Activated T-helper 9 cell treated with anti-CD3 and anti-CD28 coated beads, Interleukin-2, amount 50 U/mL, for 16 hours (primary cell): ENCODE measurements around the gene PCDHA1.
"Not testable (repeated sequence)": the region's sequence is repeated elsewhere in the genome, so short reads cannot be mapped to it uniquely, and the experiment has no call there.

ENCODE experiments used
- DNase-seq: peaks from one replicate; pipeline ENCODE4 v3.0.0-alpha.2; 2020; ENCODE audit warnings: low read depth

Gene PCDHA1

DNA sequence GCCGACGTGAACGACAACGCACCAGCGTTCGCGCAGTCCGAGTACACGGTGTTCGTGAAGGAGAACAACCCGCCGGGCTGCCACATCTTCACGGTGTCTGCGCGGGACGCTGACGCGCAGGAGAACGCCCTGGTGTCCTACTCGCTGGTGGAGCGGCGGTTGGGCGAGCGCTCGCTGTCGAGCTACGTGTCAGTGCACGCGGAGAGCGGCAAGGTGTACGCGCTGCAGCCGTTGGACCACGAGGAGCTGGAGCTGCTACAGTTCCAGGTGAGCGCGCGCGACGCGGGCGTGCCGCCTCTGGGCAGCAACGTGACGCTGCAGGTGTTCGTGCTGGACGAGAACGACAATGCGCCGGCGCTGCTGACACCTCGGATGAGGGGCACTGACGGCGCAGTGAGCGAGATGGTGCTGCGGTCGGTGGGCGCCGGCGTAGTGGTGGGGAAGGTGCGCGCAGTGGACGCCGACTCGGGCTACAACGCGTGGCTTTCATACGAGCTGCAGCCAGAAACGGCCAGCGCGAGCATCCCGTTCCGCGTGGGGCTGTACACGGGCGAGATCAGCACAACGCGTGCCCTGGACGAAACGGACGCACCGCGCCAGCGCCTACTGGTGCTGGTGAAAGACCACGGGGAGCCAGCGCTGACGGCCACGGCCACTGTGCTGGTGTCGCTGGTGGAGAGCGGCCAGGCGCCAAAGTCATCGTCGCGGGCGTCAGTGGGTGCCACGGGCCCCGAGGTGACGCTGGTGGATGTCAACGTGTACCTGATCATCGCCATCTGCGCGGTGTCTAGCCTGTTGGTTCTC lies 64.1 kb downstream of the PCDHA1 start:
- DNase-seq: not testable (repeated sequence)

DNA sequence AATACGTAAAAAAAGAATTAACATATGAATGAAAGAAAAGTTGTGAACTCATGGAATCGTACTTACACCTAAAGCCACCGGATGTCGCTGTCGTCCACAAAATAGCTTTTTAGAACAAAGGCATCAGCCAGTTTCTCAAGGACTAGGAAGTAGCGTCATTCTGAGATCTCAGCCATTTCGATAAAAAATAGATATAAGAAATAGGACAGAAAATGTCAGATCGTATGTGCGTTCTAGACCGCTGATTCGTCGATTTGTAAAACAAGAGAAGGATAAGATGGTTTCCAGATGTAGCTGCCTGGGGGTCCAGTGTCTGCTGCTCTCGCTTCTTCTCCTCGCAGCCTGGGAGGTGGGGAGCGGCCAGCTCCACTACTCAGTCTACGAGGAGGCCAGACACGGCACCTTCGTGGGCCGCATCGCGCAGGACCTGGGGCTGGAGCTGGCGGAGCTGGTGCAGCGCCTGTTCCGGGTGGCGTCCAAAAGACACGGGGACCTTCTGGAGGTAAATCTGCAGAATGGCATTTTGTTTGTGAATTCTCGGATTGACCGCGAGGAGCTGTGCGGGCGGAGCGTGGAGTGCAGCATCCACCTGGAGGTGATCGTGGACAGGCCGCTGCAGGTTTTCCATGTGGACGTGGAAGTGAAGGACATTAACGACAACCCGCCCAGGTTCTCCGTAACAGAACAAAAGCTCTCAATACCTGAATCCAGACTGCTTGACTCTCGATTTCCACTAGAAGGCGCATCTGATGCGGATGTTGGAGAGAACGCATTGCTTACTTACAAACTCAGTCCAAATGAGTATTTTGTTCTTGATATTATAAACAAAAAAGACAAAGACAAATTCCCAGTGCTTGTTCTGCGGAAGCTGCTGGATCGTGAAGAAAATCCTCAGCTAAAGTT lies 70.1 kb downstream of the PCDHA1 start, which contains the start of gene PCDHA10:
PCDHA10 (plus strand) TSS at position 126 of the 903 bp plus-strand sequence; CDS start at position 278, 152 bp downstream.
- no peak for DNase-seq

DNA sequence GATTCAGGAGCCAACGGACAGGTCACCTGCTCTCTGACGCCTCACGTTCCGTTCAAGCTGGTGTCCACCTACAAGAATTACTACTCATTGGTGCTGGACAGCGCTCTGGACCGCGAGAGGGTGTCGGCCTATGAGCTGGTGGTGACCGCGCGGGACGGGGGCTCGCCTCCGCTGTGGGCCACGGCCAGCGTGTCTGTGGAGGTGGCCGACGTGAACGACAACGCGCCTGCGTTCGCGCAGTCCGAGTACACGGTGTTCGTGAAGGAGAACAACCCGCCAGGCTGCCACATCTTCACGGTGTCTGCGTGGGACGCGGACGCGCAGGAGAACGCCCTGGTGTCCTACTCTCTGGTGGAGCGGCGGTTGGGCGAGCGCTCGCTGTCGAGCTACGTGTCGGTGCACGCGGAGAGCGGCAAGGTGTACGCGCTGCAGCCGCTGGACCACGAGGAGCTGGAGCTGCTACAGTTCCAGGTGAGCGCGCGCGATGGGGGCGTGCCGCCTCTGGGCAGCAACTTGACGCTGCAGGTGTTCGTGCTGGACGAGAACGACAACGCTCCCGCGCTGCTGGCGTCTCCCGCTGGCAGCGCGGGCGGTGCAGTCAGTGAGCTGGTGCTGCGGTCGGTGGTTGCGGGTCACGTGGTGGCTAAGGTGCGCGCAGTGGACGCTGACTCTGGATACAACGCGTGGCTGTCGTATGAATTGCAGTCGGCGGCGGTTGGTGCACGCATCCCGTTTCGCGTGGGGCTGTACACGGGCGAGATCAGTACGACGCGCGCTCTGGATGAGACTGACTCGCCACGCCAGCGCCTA lies 71.4 kb downstream of the PCDHA1 start:
- no peak for DNase-seq

DNA sequence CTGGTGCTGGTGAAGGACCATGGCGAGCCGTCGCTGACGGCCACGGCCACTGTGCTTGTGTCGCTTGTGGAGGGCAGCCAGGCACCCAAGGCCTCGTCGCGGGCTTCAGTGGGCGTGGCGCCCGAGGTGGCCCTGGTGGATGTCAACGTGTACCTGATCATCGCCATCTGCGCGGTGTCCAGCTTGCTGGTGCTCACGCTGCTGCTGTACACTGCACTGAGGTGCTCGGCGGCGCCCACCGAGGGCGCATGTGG lies 72.0 kb downstream of the PCDHA1 start:
- no peak for DNase-seq

DNA sequence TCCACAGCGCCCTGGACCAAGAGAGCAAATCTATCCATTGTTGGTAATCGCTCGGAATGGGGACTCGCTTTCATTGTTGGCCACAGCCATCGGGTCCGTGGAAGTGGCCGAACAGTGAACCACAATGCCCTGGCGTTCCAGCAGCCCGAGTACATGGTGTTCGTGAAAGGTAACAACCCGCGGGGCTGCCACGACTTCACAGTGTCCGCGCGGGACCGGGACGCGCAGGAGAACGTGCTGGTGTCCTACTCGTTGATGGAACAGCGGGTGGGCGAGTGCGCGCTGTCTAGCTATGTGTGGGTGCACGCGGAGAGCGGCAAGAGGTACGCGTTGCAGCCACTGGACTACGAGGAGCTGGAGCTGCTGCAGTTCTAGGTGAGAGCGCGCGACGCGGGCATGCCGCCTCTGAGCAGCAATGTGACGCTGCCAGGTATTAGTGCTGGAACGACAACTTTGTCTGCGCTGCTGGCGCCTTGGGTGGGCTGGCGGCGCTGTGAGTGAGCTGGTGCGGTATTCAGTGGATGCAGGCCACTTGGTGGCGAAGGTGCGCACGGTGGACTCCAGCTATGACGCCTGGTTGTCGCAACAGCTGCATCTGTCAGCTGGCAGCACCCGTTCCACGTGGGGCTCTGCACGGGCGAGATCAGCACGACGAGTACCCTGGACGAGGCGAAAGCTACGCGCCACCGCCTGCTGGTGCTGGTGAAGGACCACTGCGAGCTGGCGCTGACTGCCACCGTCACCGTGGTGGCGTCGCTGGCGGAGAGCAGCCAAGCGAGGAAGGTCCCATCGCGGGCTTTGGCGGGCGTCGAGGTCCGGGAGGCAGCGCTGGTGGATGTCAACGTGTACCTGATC lies 76.7 kb downstream of the PCDHA1 start:
- no peak for DNase-seq

DNA sequence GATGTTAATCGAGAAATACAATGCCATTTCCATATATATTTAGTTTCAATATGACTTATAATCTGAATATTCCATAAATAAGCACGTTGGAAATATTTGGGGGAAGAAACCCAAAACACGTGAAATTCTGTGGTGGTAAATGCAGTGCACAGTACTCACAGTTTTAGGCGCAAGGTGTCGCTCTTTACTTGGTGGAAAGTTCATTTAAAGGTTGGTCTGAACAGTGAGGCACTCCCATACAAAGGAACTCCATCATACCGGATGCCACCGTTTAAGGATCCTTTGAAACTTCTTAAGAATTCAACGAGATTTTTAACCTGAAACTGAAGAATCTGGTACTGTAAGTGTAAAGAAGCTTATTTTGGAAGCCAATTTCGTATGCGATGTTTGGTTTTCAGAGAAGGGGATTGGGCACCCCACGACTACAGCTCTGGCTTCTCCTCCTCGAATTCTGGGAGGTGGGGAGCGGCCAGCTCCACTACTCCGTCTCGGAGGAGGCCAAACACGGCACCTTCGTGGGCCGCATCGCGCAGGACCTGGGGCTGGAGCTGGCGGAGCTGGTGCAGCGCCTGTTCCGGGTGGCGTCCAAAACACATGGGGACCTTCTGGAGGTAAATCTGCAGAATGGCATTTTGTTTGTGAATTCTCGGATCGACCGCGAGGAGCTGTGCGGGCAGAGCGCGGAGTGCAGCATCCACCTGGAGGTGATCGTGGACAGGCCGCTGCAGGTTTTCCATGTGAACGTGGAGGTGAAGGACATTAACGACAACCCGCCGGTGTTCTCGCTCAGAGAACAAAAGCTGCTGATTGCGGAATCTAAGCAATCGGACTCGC lies 83.0 kb downstream of the PCDHA1 start, which contains the start of gene PCDHA11:
PCDHA11 (plus strand) TSS at position 237 of the 834 bp plus-strand sequence; CDS start at position 384, 147 bp downstream.
- DNase-seq: no peak

DNA sequence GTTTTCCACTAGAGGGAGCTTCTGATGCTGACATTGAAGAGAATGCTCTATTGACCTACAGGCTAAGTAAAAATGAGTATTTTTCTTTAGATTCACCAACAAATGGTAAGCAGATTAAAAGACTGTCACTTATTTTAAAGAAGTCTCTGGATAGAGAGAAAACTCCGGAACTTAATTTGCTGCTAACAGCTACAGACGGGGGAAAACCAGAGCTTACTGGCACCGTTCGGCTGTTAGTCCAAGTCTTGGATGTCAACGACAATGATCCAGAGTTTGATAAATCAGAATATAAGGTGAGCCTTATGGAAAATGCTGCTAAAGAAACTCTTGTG lies 83.6 kb downstream of the PCDHA1 start:
- no peak for DNase-seq

DNA sequence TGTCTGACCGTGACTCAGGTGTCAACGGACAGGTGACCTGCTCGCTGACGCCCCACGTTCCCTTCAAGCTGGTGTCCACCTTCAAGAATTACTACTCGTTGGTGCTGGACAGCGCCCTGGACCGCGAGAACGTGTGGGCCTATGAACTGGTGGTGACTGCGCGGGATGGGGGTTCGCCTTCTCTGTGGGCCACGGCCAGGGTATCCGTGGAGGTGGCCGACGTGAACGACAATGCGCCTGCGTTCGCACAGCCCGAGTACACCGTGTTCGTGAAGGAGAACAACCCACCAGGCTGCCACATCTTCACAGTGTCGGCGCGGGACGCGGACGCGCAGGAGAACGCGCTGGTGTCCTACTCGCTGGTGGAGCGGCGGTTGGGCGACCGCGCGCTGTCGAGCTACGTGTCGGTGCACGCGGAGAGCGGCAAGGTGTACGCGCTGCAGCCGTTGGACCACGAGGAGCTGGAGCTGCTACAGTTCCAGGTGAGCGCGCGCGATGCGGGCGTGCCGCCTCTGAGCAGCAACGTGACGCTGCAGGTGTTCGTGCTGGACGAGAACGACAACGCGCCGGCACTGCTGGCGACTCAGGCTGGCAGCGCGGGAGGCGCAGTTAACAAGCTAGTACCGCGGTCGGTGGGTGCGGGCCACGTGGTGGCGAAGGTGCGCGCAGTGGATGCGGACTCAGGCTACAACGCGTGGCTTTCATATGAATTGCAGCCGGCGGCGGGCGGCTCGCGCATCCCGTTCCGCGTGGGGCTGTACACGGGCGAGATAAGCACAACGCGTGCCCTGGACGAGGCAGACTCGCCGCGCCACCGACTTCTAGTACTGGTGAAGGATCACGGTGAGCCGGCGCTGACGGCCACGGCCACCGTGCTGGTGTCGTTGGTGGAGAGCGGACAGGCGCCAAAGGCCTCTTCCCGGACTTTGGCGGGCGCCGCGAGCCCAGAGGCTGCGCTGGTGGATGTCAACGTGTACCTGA lies 84.6 kb downstream of the PCDHA1 start:
- no peak for DNase-seq

DNA sequence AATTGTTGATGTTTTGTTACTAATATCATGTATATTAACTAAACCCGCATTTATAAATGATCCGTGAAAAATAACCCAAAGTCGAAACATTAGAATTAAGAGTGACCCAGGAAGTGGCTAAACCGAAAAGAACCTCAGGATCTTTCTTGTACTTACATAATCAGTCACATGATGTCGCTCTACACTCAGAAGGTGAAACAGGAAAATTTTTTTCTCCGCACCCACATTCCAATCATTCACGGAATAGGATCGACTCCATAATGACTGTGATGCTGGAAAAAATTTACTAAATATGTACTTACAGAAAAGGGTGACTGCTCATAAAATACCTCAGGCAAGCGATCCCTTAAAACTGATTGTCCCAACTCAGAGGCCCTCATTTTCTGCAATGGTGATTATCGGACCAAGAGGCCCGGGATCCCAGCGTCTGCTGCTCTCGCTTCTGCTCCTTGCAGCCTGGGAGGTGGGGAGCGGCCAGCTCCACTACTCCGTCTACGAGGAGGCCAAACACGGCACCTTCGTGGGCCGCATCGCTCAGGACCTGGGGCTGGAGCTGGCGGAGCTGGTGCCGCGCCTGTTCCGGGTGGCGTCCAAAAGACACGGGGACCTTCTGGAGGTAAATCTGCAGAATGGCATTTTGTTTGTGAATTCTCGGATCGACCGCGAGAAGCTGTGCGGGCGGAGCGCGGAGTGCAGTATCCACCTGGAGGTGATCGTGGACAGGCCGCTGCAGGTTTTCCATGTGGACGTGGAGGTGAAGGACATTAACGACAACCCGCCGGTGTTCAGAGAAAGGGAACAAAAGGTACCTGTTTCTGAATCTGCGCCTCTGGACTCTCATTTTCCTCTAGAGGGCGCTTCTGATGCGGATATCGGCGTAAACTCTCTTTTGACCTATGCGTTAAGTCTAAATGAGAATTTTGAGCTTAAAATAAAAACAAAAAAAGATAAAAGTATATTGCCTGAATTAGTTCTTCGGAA lies 89.4 kb downstream of the PCDHA1 start, which contains the start of gene PCDHA12:
PCDHA12 (plus strand) TSS at position 224 of the 981 bp plus-strand sequence; CDS start at position 389, 165 bp downstream.
- DNase-seq: no peak

DNA sequence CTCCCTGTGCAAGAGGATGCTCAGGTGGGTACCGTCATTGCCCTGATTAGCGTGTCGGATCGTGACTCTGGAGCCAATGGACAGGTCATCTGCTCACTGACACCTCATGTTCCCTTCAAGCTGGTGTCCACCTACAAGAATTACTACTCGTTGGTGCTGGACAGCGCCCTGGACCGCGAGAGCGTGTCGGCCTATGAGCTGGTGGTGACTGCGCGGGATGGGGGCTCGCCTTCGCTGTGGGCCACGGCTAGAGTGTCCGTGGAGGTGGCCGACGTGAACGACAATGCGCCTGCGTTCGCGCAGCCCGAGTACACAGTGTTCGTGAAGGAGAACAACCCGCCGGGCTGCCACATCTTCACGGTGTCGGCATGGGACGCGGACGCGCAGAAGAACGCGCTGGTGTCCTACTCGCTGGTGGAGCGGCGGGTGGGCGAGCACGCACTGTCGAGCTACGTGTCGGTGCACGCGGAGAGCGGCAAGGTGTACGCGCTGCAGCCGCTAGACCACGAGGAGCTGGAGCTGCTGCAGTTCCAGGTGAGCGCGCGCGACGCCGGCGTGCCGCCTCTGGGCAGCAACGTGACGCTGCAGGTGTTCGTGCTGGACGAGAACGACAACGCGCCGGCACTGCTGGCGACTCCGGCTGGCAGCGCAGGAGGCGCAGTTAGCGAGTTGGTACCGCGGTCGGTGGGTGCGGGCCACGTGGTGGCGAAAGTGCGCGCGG lies 90.8 kb downstream of the PCDHA1 start:
- DNase-seq: not testable (repeated sequence)

DNA sequence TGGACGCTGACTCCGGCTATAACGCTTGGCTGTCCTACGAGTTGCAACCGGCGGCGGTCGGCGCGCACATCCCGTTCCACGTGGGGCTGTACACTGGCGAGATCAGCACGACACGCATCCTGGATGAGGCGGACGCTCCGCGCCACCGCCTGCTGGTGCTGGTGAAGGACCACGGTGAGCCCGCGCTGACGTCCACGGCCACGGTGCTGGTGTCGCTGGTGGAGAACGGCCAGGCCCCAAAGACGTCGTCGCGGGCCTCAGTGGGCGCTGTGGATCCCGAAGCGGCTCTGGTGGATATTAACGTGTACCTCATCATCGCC lies 91.3 kb downstream of the PCDHA1 start:
- DNase-seq: no peak

DNA sequence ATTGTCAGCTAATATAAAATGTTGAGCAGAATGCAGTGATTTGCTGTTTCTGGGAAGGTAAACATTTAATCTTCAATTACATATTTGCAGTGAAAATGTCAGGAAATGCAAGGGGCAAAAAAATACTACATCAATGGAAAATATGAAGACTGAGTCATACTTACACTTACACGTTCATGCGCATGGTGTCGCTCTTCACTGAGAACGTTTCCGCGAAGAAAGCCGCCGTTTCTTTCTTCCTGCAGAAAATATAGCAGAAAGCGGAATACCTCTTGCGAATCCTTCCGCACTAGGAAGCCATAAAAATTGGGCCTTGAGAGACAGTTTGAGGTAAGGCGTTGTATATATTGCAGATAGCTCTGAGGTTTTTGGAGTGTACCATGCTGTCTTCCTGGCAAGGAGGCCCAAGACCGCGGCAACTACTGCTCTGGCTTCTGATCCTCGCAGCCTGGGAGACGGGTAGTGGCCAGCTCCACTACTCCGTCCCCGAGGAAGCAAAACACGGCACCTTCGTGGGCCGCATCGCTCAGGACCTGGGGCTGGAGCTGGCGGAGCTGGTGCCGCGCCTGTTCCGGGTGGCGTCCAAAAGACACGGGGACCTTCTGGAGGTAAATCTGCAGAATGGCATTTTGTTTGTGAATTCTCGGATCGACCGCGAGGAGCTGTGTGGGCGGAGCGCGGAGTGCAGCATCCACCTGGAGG lies 96.1 kb downstream of the PCDHA1 start, which contains the start of gene PCDHA13:
PCDHA13 (plus strand) TSS at position 236 of the 702 bp plus-strand sequence; CDS start at position 381, 145 bp downstream.
- DNase-seq: no peak

DNA sequence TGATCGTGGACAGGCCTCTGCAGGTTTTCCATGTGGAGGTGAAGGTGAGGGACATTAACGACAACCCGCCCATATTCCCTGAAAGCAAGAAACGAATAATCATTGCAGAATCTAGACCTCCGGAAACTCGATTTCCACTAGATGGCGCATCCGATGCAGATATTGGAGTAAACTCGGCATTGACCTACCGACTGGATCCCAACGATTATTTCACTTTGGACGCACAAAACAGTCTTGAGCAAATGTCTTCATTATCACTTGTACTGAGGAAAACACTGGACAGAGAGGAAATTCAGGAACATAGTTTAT lies 96.6 kb downstream of the PCDHA1 start:
- no peak for DNase-seq

DNA sequence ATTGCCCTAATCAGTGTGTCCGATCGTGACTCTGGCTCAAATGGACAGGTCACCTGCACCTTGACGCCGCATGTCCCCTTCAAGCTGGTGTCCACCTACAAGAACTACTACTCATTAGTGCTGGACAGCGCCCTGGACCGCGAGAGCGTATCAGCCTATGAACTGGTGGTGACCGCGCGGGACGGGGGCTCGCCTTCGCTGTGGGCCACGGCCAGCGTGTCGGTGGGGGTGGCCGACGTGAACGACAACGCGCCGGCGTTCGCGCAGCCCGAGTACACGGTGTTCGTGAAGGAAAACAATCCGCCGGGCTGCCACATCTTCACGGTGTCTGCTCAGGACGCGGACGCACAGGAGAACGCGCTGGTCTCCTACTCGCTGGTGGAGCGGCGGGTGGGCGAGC lies 97.4 kb downstream of the PCDHA1 start:
- no peak for DNase-seq

DNA sequence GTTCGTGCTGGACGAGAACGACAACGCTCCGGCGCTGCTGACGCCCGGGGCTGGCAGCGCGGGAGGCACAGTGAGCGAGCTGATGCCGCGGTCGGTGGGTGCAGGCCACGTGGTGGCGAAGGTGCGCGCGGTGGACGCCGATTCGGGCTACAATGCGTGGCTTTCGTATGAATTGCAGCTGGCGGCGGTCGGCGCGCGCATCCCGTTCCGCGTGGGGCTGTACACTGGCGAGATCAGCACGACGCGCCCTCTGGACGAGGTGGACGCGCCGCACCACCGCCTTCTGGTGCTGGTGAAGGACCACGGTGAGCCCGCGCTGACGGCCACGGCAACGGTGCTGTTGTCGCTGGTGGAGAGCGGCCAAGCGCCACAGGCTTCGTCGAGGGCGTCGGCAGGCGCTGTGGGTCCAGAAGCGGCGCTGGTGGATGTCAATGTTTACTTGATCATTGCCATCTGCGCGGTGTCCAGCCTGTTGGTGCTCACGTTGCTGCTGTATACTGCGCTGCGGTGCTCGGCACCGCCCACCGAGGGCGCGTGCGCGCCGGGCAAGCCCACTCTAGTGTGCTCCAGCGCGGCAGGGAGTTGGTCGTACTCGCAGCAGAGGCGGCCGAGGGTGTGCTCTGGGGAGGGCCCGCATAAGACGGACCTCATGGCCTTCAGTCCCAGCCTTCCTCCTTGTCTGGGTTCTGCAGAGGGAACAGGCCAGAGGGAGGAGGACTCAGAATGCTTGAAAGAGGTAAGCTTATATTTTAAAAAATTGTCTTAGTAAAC lies 98.2 kb downstream of the PCDHA1 start:
- DNase-seq: no peak

DNA sequence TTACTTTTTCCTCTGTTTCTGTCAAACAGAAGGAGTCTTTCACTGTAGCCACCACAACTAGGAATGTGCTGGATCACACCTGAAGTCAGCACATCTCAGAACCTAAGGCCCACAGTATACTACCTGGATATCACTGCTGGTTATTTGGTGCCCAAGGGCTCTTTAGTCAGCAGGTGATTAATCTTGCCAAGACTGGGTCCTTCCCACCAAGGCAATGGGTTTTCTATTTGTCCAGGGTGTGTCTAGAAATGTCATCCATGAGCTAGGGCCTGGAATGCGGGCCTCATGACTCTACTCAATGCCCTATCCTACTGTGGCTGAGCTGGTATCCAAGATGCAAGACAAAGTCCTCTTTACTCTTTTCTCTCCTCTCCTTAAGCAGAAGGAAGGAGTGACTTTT lies 130.4 kb downstream of the PCDHA1 start:
- DNase-seq: no peak
